Breast epithelium (tissue), 3 donors: ENCODE measurements around the gene CACNA2D4.

ENCODE experiments used
- CTCF ChIP-seq, 3 donors: fragments of 450-650 bp; IDR thresholded peaks; one replicate each; pipeline ENCODE4 v1.5.1; 2016 to 2017; ENCODE audit warnings: antibody characterized with exemption in 3 of 3, mild to moderate bottlenecking in 3 of 3, moderate library complexity in 3 of 3
- POLR2AphosphoS5 ChIP-seq, 3 donors: sonication (generic); formaldehyde crosslinking; IDR thresholded peaks; one replicate each; pipeline ENCODE4 v1.6.1; 2017; ENCODE audit warnings: antibody characterized with exemption in 3 of 3

GRCh38 chr12:1798641-1799020 lies 119.8 kb downstream of the CACNA2D4 start:
- TF ChIP-seq CTCF (IDR thresholded peaks at IDR 0.05), result no peak
- TF ChIP-seq POLR2AphosphoS5 (IDR thresholded peaks at IDR 0.05), result no peak
